ENCODE measurements around the gene ZAR1.
"Not testable (repeated sequence)": the region's sequence is repeated elsewhere in the genome, so short reads cannot be mapped to it uniquely, and the experiment has no call there.

DNA sequence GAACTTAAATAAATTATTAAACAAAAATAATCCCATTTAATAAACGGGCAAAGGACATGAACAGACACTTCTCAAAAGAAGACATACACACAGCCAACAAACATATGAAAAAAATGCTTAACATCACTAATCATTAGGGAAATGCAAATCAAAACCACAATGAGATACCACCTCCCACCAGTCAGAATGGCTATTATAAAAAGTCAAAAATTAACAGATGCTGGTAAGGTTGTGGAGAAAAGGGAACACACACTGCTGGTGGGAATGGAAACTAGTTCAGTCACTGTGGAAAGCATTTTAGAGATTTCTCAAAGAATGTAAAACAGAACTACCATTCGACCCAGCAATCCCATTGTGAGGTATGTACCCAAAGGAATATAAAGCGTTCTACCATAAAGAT is 38.4 kb upstream of the ZAR1 start:
- not testable (repeated sequence) for TF ChIP-seq EZH2 (IDR thresholded peaks at IDR 0.05; ENCODE audit: low read depth); CTCF (conservative IDR thresholded peaks at IDR 0.05)
